ENCODE measurements around the gene BARHL2. TPM values are rescaled to one million over a fixed set of nuclear protein-coding genes. Genes with fewer than 3 reads are reported as not detected.

The BARHL2 gene
- not detected for total RNA-seq

- no peak for ATAC-seq
Observed at GRCh38 chr1:90716552-90717355, at the start of gene BARHL2. Gene BARHL2, minus strand, starts transcription at chr1:90717302. Its CDS starts 107 bp downstream, at chr1:90717195.

GRCh38 chr1:90763930-90764329 lies 46.8 kb upstream of the BARHL2 start:
- no peak for ATAC-seq

GRCh38 chr1:90763506-90763905 lies 46.4 kb upstream of the BARHL2 start:
- no peak for ATAC-seq

- no peak for ATAC-seq
Observed at GRCh38 chr1:90761781-90762589, 44.9 kb upstream of the BARHL2 start.

GRCh38 chr1:90761156-90761555 lies 44.1 kb upstream of the BARHL2 start:
- ATAC-seq: no peak

GRCh38 chr1:90753556-90753955 lies 36.5 kb upstream of the BARHL2 start:
- ATAC-seq: no peak

GRCh38 chr1:90748668-90749067 lies 31.6 kb upstream of the BARHL2 start:
- ATAC-seq: no peak

- no peak for ATAC-seq
Observed at GRCh38 chr1:90746857-90747256, 29.8 kb upstream of the BARHL2 start.

GRCh38 chr1:90745972-90746371 lies 28.9 kb upstream of the BARHL2 start:
- ATAC-seq: no peak

GRCh38 chr1:90732136-90732535 lies 15.0 kb upstream of the BARHL2 start:
- ATAC-seq: no peak

- no peak for ATAC-seq
Observed at GRCh38 chr1:90731382-90732050, 14.4 kb upstream of the BARHL2 start.

- no peak for ATAC-seq
Observed at GRCh38 chr1:90730243-90731022, 13.3 kb upstream of the BARHL2 start.

GRCh38 chr1:90729504-90730242 lies 12.6 kb upstream of the BARHL2 start:
- no peak for ATAC-seq

GRCh38 chr1:90728502-90729287 lies 11.6 kb upstream of the BARHL2 start:
- no peak for ATAC-seq

GRCh38 chr1:90727917-90728501 lies 10.9 kb upstream of the BARHL2 start:
- ATAC-seq: no peak

GRCh38 chr1:90726986-90727480 lies 9.9 kb upstream of the BARHL2 start:
- ATAC-seq: no peak

GRCh38 chr1:90726425-90726985 lies 9.4 kb upstream of the BARHL2 start:
- no peak for ATAC-seq

- ATAC-seq: peak; percentile 20
Observed at GRCh38 chr1:90725657-90726424, 8.7 kb upstream of the BARHL2 start.
